Calu3 (cell line): ENCODE data around the gene SEC16A. TPM values are rescaled to one million over a fixed set of nuclear protein-coding genes. Genes with fewer than 3 reads are reported as not detected.

Experiments
- BruUV-seq: library from RNA; stranded (reverse); fragments of 400-500 nt; replicated peaks from 2 replicates; lab custom pipeline; 2021; lab: Mats Ljungman, UMichigan
- CTCF ChIA-PET: fragments of 300-600 bp; sonication (Branson Sonifier 250); formaldehyde crosslinking; loops from one replicate; lab custom pipeline; 2022; ENCODE audit warnings: antibody characterized with exemption; lab: Charles Lee
- DNase-seq: peaks from one replicate; pipeline ENCODE4 v3.0.0; 2022
- H3K27ac Mint-ChIP-seq: one replicate; pipeline ENCODE4 v1.8.0; 2022; ENCODE audit warnings: mixed read lengths; ENCODE audit not compliant: unreplicated experiment
- H3K27me3 Mint-ChIP-seq: one replicate; pipeline ENCODE4 v1.8.0; 2022; ENCODE audit warnings: mixed read lengths; ENCODE audit not compliant: unreplicated experiment
- H3K36me3 Mint-ChIP-seq: one replicate; pipeline ENCODE4 v1.8.0; 2022; ENCODE audit warnings: mild to moderate bottlenecking, moderate library complexity, mixed read lengths; ENCODE audit not compliant: insufficient read depth, unreplicated experiment
- H3K4me1 Mint-ChIP-seq: one replicate; pipeline ENCODE4 v1.8.0; 2022; ENCODE audit warnings: mild to moderate bottlenecking, low read depth, mixed read lengths; ENCODE audit not compliant: unreplicated experiment
- H3K4me3 Mint-ChIP-seq: one replicate; pipeline ENCODE4 v1.8.0; 2022; ENCODE audit warnings: mild to moderate bottlenecking, low read depth, moderate library complexity, mixed read lengths; ENCODE audit not compliant: unreplicated experiment
- H3K9me3 Mint-ChIP-seq: one replicate; pipeline ENCODE4 v1.8.0; 2022; ENCODE audit warnings: low read depth, mixed read lengths; ENCODE audit not compliant: unreplicated experiment
- intact Hi-C: fragments of 100-400 bp; cut with micrococcal nuclease; formaldehyde crosslinking; loops from one replicate; pipeline ENCODE4 v1.10.0; 2022; ENCODE audit not compliant: unreplicated experiment
- total RNA-seq: library from RNA; stranded (reverse); gene quantifications from 2 replicates; pipeline ENCODE4 v1.2.3, GENCODE V29; 2022
- TF ChIP-seq, protein P1 (sequence below): fragments of 200-600 bp; IDR thresholded peaks from one replicate; pipeline ENCODE4 v1.8.0; 2022; ENCODE audit warnings: antibody characterized with exemption; ENCODE audit not compliant: unreplicated experiment

SEC16A gene
- total RNA-seq, 1 experiment from 2014 or later, result 48.9 TPM

DNA sequence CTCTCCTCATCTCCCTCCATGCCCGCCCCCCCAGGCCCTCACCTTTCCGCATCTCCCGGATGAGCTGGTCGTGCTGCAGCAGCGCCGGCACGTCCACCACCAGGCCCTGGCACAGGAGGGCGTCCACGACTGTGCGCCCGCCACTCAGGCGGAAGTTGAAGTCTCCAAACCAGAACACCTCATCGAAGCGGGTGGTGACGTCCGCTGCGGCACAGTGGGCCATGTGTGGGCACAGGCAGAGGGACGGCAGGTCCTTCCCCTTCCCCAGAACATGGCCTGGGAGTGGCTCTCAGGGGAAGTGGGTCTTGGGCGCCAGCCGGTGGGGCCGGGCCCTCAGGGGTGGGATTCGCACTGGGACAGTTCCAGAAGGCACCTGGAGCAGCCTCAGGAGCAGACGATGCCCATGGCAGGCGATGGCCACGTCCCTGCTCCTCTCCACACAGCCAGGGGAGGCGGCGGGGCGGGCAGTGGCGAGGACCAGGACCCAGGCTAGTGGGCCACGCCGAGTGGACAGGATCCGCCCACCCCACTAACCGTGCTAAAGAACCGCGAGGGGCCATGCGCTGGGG, 51.0 kb downstream of the SEC16A start:
- no peaks in the 10 kb centered on the region for H3K27me3 Mint-ChIP-seq
- H3K27ac Mint-ChIP-seq, result no peak overlapping the region
- intact Hi-C loops, result no loop called here
- no peak for DNase-seq
- CTCF ChIA-PET, result no interaction called here
- no peak overlapping the region for H3K4me3 Mint-ChIP-seq
- TF ChIP-seq, protein P1, sequence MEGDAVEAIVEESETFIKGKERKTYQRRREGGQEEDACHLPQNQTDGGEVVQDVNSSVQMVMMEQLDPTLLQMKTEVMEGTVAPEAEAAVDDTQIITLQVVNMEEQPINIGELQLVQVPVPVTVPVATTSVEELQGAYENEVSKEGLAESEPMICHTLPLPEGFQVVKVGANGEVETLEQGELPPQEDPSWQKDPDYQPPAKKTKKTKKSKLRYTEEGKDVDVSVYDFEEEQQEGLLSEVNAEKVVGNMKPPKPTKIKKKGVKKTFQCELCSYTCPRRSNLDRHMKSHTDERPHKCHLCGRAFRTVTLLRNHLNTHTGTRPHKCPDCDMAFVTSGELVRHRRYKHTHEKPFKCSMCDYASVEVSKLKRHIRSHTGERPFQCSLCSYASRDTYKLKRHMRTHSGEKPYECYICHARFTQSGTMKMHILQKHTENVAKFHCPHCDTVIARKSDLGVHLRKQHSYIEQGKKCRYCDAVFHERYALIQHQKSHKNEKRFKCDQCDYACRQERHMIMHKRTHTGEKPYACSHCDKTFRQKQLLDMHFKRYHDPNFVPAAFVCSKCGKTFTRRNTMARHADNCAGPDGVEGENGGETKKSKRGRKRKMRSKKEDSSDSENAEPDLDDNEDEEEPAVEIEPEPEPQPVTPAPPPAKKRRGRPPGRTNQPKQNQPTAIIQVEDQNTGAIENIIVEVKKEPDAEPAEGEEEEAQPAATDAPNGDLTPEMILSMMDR, result no peak
- no peaks in the 10 kb centered on the region for H3K9me3 Mint-ChIP-seq
- no TSS peak for BruUV-seq
- peaks cover 26% of the 10 kb centered on the region for H3K36me3 Mint-ChIP-seq
- peaks cover 2% of the 10 kb centered on the region for H3K4me1 Mint-ChIP-seq

DNA sequence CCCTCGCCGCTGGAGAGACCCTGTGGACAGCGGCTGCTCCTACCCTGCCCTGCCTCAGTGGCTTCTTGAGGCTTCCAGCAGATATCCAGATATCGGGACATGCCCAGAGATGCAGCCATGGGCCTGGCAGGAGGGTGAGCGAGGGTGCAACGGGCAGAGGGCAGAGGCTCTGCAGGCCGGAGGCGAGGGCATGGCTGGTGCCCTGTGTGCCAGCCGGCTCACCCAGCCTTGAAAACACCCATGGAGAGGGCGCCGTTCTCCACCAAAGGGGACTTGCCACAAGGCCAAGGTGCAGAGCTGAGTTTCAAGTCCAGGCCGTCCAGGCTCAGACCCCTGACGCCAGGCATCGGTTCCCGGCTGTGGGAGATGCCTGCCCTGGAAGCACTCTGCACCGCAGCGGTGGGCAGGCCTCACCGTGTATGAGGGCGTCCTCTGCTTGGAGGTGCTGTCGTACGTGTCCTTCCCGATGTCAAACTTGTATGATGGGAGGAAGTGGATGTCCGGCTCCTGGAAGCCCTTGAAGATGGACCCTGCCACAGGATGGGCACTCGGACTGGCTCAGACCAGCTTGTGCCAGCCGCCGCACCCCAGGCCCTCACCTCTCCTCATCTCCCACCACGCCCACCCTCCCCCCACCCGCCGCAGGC, 52.1 kb downstream of the SEC16A start:
- Mint-ChIP-seq H3K4me3 (no peak overlapping the region), H3K36me3 (peaks cover 25% of the 10 kb centered on the region), H3K4me1 (no peaks in the 10 kb centered on the region), H3K9me3 (no peaks in the 10 kb centered on the region), H3K27ac (no peak overlapping the region), H3K27me3 (no peaks in the 10 kb centered on the region)
- no TSS peak for BruUV-seq
- no peak for DNase-seq
- CTCF ChIA-PET, result no interaction called here
- intact Hi-C loops, result no loop called here
- TF ChIP-seq, protein P1, result no peak

DNA sequence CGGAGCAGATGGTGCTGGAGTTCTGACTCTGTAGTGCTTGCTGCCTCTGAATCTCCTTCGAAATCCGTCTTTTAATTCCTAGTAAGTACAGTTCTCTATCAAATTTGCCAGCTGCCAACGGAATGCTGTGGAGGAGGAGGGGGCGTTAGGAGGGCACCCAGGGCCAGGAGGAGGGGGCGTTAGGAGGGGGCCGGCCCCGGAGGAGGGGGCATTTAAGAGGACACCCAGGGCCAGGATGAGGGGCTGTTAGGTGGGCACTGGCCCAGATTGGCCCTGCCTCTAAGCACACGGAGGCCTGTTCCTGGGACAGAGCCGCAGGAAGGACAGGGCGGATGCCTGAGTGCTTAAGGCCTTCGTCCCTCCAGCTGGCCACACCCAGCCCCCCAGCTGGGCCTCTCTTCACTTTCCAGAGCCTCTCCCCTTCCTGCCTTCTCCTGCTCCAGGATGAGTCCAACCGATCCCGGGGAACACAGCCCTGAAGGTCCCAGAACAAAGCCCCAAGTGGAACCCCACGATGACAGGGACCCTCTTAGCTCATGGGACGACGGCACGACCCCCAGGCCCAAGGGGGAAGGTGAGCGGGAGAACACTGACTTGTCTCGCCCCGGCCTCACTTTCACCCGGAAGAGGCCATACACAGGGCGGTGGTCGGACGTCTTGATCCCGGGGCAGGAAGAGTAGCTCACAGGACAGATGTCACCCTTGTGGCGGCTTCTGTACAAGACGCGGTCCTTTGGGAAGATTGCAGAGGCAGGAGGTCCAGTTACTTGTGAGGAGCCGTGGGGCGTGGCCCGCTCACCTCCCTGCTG, 53.0 kb downstream of the SEC16A start:
- Mint-ChIP-seq H3K4me1 (no peaks in the 10 kb centered on the region), H3K4me3 (no peak overlapping the region), H3K27ac (no peak overlapping the region), H3K27me3 (no peaks in the 10 kb centered on the region), H3K36me3 (peaks cover 29% of the 10 kb centered on the region), H3K9me3 (no peaks in the 10 kb centered on the region)
- intact Hi-C loops, result no loop called here
- CTCF ChIA-PET, result no interaction called here
- no peak for DNase-seq
- BruUV-seq, result no TSS peak
- TF ChIP-seq, protein P1, result no peak

DNA sequence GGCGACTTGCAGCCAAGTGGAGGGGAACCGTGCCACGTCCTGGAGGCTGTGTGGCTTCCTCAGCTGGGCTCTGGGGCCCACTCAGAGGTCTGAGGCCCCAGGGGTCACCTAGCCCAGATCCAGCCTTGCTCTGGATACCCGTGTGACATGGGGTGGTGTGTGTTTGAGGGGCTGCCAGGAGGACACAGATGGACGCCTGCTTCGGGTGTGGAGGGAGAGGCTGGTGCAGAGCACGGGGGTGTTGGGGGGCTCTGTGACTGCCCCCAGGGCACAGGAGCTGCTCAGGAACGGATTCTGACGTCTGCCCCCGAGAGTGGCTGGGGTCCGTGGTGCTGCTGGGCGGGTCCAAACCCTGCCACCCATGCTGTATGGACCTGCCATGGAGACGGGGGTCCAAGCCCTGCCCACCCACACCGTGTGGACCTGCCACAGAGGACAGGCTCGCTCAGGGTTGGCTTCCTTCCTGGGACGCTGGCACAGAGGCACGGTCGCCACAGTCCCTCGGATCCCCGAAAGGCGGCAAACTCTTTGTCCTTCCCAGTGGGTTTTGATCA, 53.7 kb downstream of the SEC16A start:
- intact Hi-C loops, result no loop called here
- DNase-seq, result no peak
- no TSS peak for BruUV-seq
- no peaks in the 10 kb centered on the region for H3K4me1 Mint-ChIP-seq
- H3K9me3 Mint-ChIP-seq, result no peaks in the 10 kb centered on the region
- TF ChIP-seq, protein P1, result no peak
- peaks cover 29% of the 10 kb centered on the region for H3K36me3 Mint-ChIP-seq
- H3K27ac Mint-ChIP-seq, result no peak overlapping the region
- H3K4me3 Mint-ChIP-seq, result no peak overlapping the region
- no peaks in the 10 kb centered on the region for H3K27me3 Mint-ChIP-seq
- CTCF ChIA-PET, result no interaction called here
